GM21786 (cell line): ENCODE data around the gene KRT33B.
"Not testable (repeated sequence)": the region's sequence is repeated elsewhere in the genome, so short reads cannot be mapped to it uniquely, and the experiment has no call there.

Experiments used
- ATAC-seq: cut with Tn5 transposase; IDR thresholded peaks from one replicate; pipeline ENCODE4 v1.9.1; 2021; ENCODE audit not compliant: unreplicated experiment

Gene KRT33B

GRCh38 chr17:41350381-41350878 lies 19.2 kb downstream of the KRT33B start, which contains the start of gene KRT33A:
Gene KRT33A (minus strand): TSS chr17:41350828. CDS start chr17:41350767, 61 bp downstream.
- ATAC-seq = not testable (repeated sequence)

GRCh38 chr17:41347869-41348760 lies 21.5 kb downstream of the KRT33B start:
- ATAC-seq = no peak

GRCh38 chr17:41346421-41346820 lies 23.2 kb downstream of the KRT33B start:
- not testable (repeated sequence) for ATAC-seq

- no peak for ATAC-seq
Measured at GRCh38 chr17:41345992-41346391, 23.6 kb downstream of the KRT33B start.

GRCh38 chr17:41343029-41343428 lies 26.6 kb downstream of the KRT33B start:
- ATAC-seq = no peak

GRCh38 chr17:41340934-41341861 lies 28.4 kb downstream of the KRT33B start:
- ATAC-seq = no peak

GRCh38 chr17:41340494-41340893 lies 29.1 kb downstream of the KRT33B start:
- ATAC-seq = no peak

GRCh38 chr17:41339571-41340172 lies 29.9 kb downstream of the KRT33B start:
- no peak for ATAC-seq

GRCh38 chr17:41338961-41339485 lies 30.6 kb downstream of the KRT33B start:
- peak; percentile 44 for ATAC-seq

GRCh38 chr17:41335747-41336146 lies 33.9 kb downstream of the KRT33B start:
- ATAC-seq = no peak

- ATAC-seq = no peak
Measured at GRCh38 chr17:41334385-41335305, 35.0 kb downstream of the KRT33B start.

GRCh38 chr17:41333836-41334235 lies 35.8 kb downstream of the KRT33B start:
- ATAC-seq = no peak

- ATAC-seq = no peak
Measured at GRCh38 chr17:41333098-41333497, 36.5 kb downstream of the KRT33B start.

- no peak for ATAC-seq
Measured at GRCh38 chr17:41332239-41332638, 37.4 kb downstream of the KRT33B start.

- no peak for ATAC-seq
Measured at GRCh38 chr17:41331606-41332005, 38.0 kb downstream of the KRT33B start.

- ATAC-seq = no peak
Measured at GRCh38 chr17:41329279-41329948, 40.2 kb downstream of the KRT33B start.

- no peak for ATAC-seq
Measured at GRCh38 chr17:41328207-41328606, 41.4 kb downstream of the KRT33B start.

- no peak for ATAC-seq
Measured at GRCh38 chr17:41327411-41328120, 42.0 kb downstream of the KRT33B start.
